GM23338 (cell line): ENCODE measurements around the gene IQCE. TPM values are rescaled to one million over a fixed set of nuclear protein-coding genes. Genes with fewer than 3 reads are reported as not detected.

Experiments used
- ATAC-seq: fragments of 200-7000 bp; cut with Tn5 transposase; 3 replicates; pipeline ENCODE4 v1.9.1; 2020
- DNase-seq: peaks from one replicate; pipeline ENCODE4 v3.0.0-alpha.2; 2015; ENCODE audit warnings: low spot score
- H2AFZ ChIP-seq: fragments of 200-600 bp; sonication (generic); 2 replicates; pipeline ENCODE4 v1.8.0; 2016; ENCODE audit warnings: antibody characterized with exemption, mild to moderate bottlenecking, moderate library complexity
- H3F3A ChIP-seq: fragments of 200-600 bp; sonication (generic); replicated peaks from 2 replicates; pipeline ENCODE4 v1.8.0; 2017; ENCODE audit warnings: antibody characterized with exemption, mixed run types, low read depth
- H3K27ac ChIP-seq: fragments of 200-600 bp; sonication (generic); 2 replicates; pipeline ENCODE4 v1.6.1; 2016; ENCODE audit warnings: low read depth
- H3K27me3 ChIP-seq: fragments of 200-600 bp; sonication (generic); 2 replicates; pipeline ENCODE4 v1.8.0; 2016; ENCODE audit warnings: mild to moderate bottlenecking, mixed run types, moderate library complexity; ENCODE audit not compliant: insufficient read depth
- H3K36me3 ChIP-seq: fragments of 200-600 bp; sonication (generic); 2 replicates; pipeline ENCODE4 v1.8.0; 2016; ENCODE audit warnings: mild to moderate bottlenecking; ENCODE audit not compliant: insufficient read depth
- H3K4me1 ChIP-seq: fragments of 200-600 bp; sonication (generic); 2 replicates; pipeline ENCODE4 v1.8.0; 2016; ENCODE audit warnings: mild to moderate bottlenecking, moderate library complexity; ENCODE audit not compliant: insufficient read depth
- H3K4me2 ChIP-seq: fragments of 200-600 bp; sonication (generic); 2 replicates; pipeline ENCODE4 v1.7.1; 2017; ENCODE audit warnings: mixed run types
- H3K4me3 ChIP-seq: fragments of 200-600 bp; sonication (generic); 2 replicates; pipeline ENCODE4 v1.6.1; 2016; ENCODE audit warnings: mixed run types
- H3K79me2 ChIP-seq: fragments of 200-600 bp; sonication (generic); replicated peaks from 2 replicates; pipeline ENCODE4 v1.8.0; 2017; ENCODE audit warnings: mild to moderate bottlenecking; ENCODE audit not compliant: insufficient read depth
- H3K9me2 ChIP-seq: fragments of 200-600 bp; sonication (generic); 2 replicates; pipeline ENCODE4 v1.8.0; 2017; ENCODE audit not compliant: insufficient read depth
- H4K20me1 ChIP-seq: fragments of 200-600 bp; sonication (generic); replicated peaks from 2 replicates; pipeline ENCODE4 v1.8.0; 2017; ENCODE audit warnings: mild to moderate bottlenecking; ENCODE audit not compliant: insufficient read depth
- H3K27ac Mint-ChIP-seq: 2 replicates; pipeline ENCODE4 v1.8.0; 2020; ENCODE audit warnings: inconsistent platforms, mild to moderate bottlenecking, moderate library complexity, mixed read lengths
- H3K27me3 Mint-ChIP-seq: 3 replicates; pipeline ENCODE4 v1.8.0; 2022; ENCODE audit warnings: low read depth, mild to moderate bottlenecking, moderate library complexity, mixed read lengths, inconsistent platforms; ENCODE audit not compliant: insufficient read depth, poor library complexity
- H3K36me3 Mint-ChIP-seq: 3 replicates; pipeline ENCODE4 v1.8.0; 2021; ENCODE audit warnings: low read depth, mild to moderate bottlenecking, inconsistent platforms, moderate library complexity, mixed read lengths
- H3K4me1 Mint-ChIP-seq: 3 replicates; pipeline ENCODE4 v1.8.0; 2020; ENCODE audit warnings: mild to moderate bottlenecking, inconsistent platforms, mixed read lengths
- H3K4me3 Mint-ChIP-seq: 3 replicates; pipeline ENCODE4 v1.8.0; 2021; ENCODE audit warnings: moderate library complexity, mild to moderate bottlenecking, inconsistent platforms, mixed read lengths
- H3K9me3 Mint-ChIP-seq: 3 replicates; pipeline ENCODE4 v1.8.0; 2020; ENCODE audit warnings: moderate library complexity, mild to moderate bottlenecking, inconsistent platforms, mixed read lengths
- CTCF ChIP-seq, 2 experiments: fragments of 200-600 bp in 1 of 2; sonication (generic) in 1 of 2; conservative IDR thresholded peaks; 2 replicates each; pipeline versions ENCODE4 v1.5.1 to v1.6.1; 2016 to 2017; ENCODE audit warnings: antibody characterized with exemption in 2 of 2, low read depth in 2 of 2, mild to moderate bottlenecking in 2 of 2, moderate library complexity in 1 of 2
- ETS1 ChIP-seq: IDR thresholded peaks from 2 replicates; pipeline ENCODE4 v1.6.1; 2016; ENCODE audit warnings: antibody characterized with exemption
- EZH2 ChIP-seq: fragments of 200-600 bp; sonication (generic); IDR thresholded peaks from one replicate; pipeline ENCODE4 v1.8.0; 2017; ENCODE audit warnings: antibody characterized with exemption, mild to moderate bottlenecking, low read depth; ENCODE audit not compliant: unreplicated experiment
- EZH2phosphoT487 ChIP-seq: fragments of 200-600 bp; sonication (generic); IDR thresholded peaks from one replicate; pipeline ENCODE4 v1.8.1; 2018; ENCODE audit warnings: antibody characterized with exemption; ENCODE audit not compliant: unreplicated experiment
- REST ChIP-seq: IDR thresholded peaks from one replicate; pipeline ENCODE4 v1.6.1; 2018; ENCODE audit warnings: antibody characterized with exemption; ENCODE audit not compliant: unreplicated experiment
- STAT1 ChIP-seq: IDR thresholded peaks from one replicate; pipeline ENCODE4 v1.6.1; 2016; ENCODE audit warnings: antibody characterized with exemption; ENCODE audit not compliant: unreplicated experiment
- ZNF462 ChIP-seq: fragments of 250-450 bp; sonication (Bioruptor Pico); IDR thresholded peaks from 2 replicates; pipeline ENCODE4 v1.5.0; 2020; ENCODE audit warnings: mild to moderate bottlenecking, moderate library complexity
- polyA plus RNA-seq: library from polyadenylated mRNA; unstranded; fragments of >200 nt; fragmentation: Nextera tagmentation; extraction: Ambion mirVana; gene quantifications from 2 replicates; pipeline ENCODE4 v1.2.1, GENCODE V29; 2016
- total RNA-seq: library from RNA; depleted of rRNA; stranded (reverse); fragments of >200 nt; shearing (Covaris generic); gene quantifications from 2 replicates; pipeline ENCODE4 v1.2.3, GENCODE V29; 2014

Gene IQCE
- total and polyA plus RNA-seq, 2 experiments from 2014 or later = 5.0 to 7.7 TPM

- H3K4me2 ChIP-seq = no peak overlapping the region
- H3K36me3 ChIP-seq = no peaks in the 10 kb centered on the region
- no peaks in the 10 kb centered on the region for H3K9me3 Mint-ChIP-seq
- DNase-seq (no peak), ATAC-seq (no peak)
- no peak overlapping the region for H3K4me3 ChIP-seq
- H3K36me3 Mint-ChIP-seq = no peaks in the 10 kb centered on the region; the same call in 2 of the 3 replicates
- H3K27me3 ChIP-seq = no peaks in the 10 kb centered on the region
- no peak overlapping the region for H3K4me3 Mint-ChIP-seq
- no peaks in the 10 kb centered on the region for H3F3A ChIP-seq
- H3K27me3 Mint-ChIP-seq = peaks cover 10% of the 10 kb centered on the region
- H4K20me1 ChIP-seq = no peaks in the 10 kb centered on the region
- no peak for TF ChIP-seq ZNF462 (CRISPR knock-in tag)
- TF ChIP-seq EZH2phosphoT487 = no peak
- TF ChIP-seq REST = no peak
- no peak for TF ChIP-seq STAT1
- no peak for TF ChIP-seq EZH2
- no peak for TF ChIP-seq ETS1
- no peak for TF ChIP-seq CTCF (conservative IDR thresholded peaks at IDR 0.05; ENCODE audit: low read depth in 2 of 2)
- H3K27ac Mint-ChIP-seq = no peak overlapping the region
- H3K9me2 ChIP-seq = no peaks in the 10 kb centered on the region
- H3K27ac ChIP-seq = no peak overlapping the region
- no peaks in the 10 kb centered on the region for H3K79me2 ChIP-seq
- peaks cover 14% of the 10 kb centered on the region for H3K4me1 Mint-ChIP-seq
- H3K4me1 ChIP-seq = no peaks in the 10 kb centered on the region
- H2AFZ ChIP-seq = no peak overlapping the region
Observed at GRCh38 chr7:2587778-2588177, 29.0 kb downstream of the IQCE start.
